Measurements from ENCODE around the gene CXorf49B. TPM values are rescaled to one million over a fixed set of nuclear protein-coding genes. Genes with fewer than 3 reads are reported as not detected.
"Not testable (repeated sequence)": the region's sequence is repeated elsewhere in the genome, so short reads cannot be mapped to it uniquely, and the experiment has no call there.

The CXorf49B gene
- total RNA-seq, 1 experiment from 2014 or later = not detected

- H3K4me1 ChIP-seq; H3K4me3 ChIP-seq (ENCODE audit: low read depth, low read length); H3K4me3 Mint-ChIP-seq (ENCODE audit: unreplicated experiment); CTCF ChIA-PET; DNase-seq; H3K9me3 ChIP-seq; H3K36me3 ChIP-seq (ENCODE audit: control insufficient read depth, insufficient read depth, low read length); H3K4me1 Mint-ChIP-seq (ENCODE audit: low read depth, unreplicated experiment); H3K27ac Mint-ChIP-seq (ENCODE audit: unreplicated experiment); intact Hi-C loops (cut with micrococcal nuclease; ENCODE audit: unreplicated experiment); H3K9me3 Mint-ChIP-seq (ENCODE audit: unreplicated experiment); POLR2A ChIA-PET; H3K27me3 ChIP-seq (replicated peaks; ENCODE audit: control insufficient read depth, insufficient read depth, low read length); BruUV-seq (replicated peaks); H3K27me3 Mint-ChIP-seq (ENCODE audit: insufficient read depth, unreplicated experiment); H3K36me3 Mint-ChIP-seq (ENCODE audit: insufficient read depth, unreplicated experiment): not testable (repeated sequence)
Measured at GRCh38 chrX:71783569-71784347, 20.6 kb downstream of the CXorf49B start.

GRCh38 chrX:71784348-71784983, 21.3 kb downstream of the CXorf49B start:
- H3K27me3 ChIP-seq (replicated peaks; ENCODE audit: control insufficient read depth, insufficient read depth, low read length); CTCF ChIA-PET; H3K4me3 Mint-ChIP-seq (ENCODE audit: unreplicated experiment); BruUV-seq (replicated peaks); H3K27ac Mint-ChIP-seq (ENCODE audit: unreplicated experiment); H3K4me3 ChIP-seq (ENCODE audit: low read depth, low read length); H3K27me3 Mint-ChIP-seq (ENCODE audit: insufficient read depth, unreplicated experiment); H3K4me1 ChIP-seq; H3K9me3 ChIP-seq; H3K36me3 Mint-ChIP-seq (ENCODE audit: insufficient read depth, unreplicated experiment); H3K4me1 Mint-ChIP-seq (ENCODE audit: low read depth, unreplicated experiment); DNase-seq; H3K9me3 Mint-ChIP-seq (ENCODE audit: unreplicated experiment); intact Hi-C loops (cut with micrococcal nuclease; ENCODE audit: unreplicated experiment); POLR2A ChIA-PET; H3K36me3 ChIP-seq (ENCODE audit: control insufficient read depth, insufficient read depth, low read length): not testable (repeated sequence)

GRCh38 chrX:71806450-71806849, 43.3 kb downstream of the CXorf49B start:
- BruUV-seq (replicated peaks); H3K4me1 ChIP-seq; H3K27me3 Mint-ChIP-seq (ENCODE audit: insufficient read depth, unreplicated experiment); H3K9me3 ChIP-seq; DNase-seq; H3K27ac Mint-ChIP-seq (ENCODE audit: unreplicated experiment); intact Hi-C loops (cut with micrococcal nuclease; ENCODE audit: unreplicated experiment); H3K27me3 ChIP-seq (replicated peaks; ENCODE audit: control insufficient read depth, insufficient read depth, low read length); H3K36me3 ChIP-seq (ENCODE audit: control insufficient read depth, insufficient read depth, low read length); POLR2A ChIA-PET; CTCF ChIA-PET; H3K4me3 ChIP-seq (ENCODE audit: low read depth, low read length); H3K36me3 Mint-ChIP-seq (ENCODE audit: insufficient read depth, unreplicated experiment); H3K9me3 Mint-ChIP-seq (ENCODE audit: unreplicated experiment); H3K4me1 Mint-ChIP-seq (ENCODE audit: low read depth, unreplicated experiment); H3K4me3 Mint-ChIP-seq (ENCODE audit: unreplicated experiment): not testable (repeated sequence)

- CTCF ChIA-PET = no interaction called here
- Mint-ChIP-seq H3K27ac (ENCODE audit: unreplicated experiment) (no peak overlapping the region), H3K36me3 (ENCODE audit: insufficient read depth, unreplicated experiment) (no peaks in the 10 kb centered on the region), H3K4me1 (ENCODE audit: low read depth, unreplicated experiment) (no peaks in the 10 kb centered on the region), H3K27me3 (ENCODE audit: insufficient read depth, unreplicated experiment) (no peaks in the 10 kb centered on the region), H3K4me3 (ENCODE audit: unreplicated experiment) (no peak overlapping the region), H3K9me3 (ENCODE audit: unreplicated experiment) (no peaks in the 10 kb centered on the region)
- no peak for DNase-seq
- POLR2A ChIA-PET = no interaction called here
- intact Hi-C loops (cut with micrococcal nuclease; ENCODE audit: unreplicated experiment) = no loop called here
- Histone ChIP-seq H3K36me3 (ENCODE audit: control insufficient read depth, insufficient read depth, low read length) (no peaks in the 10 kb centered on the region), H3K9me3 (no peaks in the 10 kb centered on the region), H3K27me3 (replicated peaks; ENCODE audit: control insufficient read depth, insufficient read depth, low read length) (no peaks in the 10 kb centered on the region), H3K4me1 (no peaks in the 10 kb centered on the region), H3K4me3 (ENCODE audit: low read depth, low read length) (no peak overlapping the region)
- no TSS peak for BruUV-seq (replicated peaks)
- TF ChIP-seq CTCF (IDR thresholded peaks at IDR 0.05; ENCODE audit: insufficient read depth in 1 of 2, low read depth in 1 of 2, low read length in 1 of 2, severe bottlenecking in 1 of 2, unreplicated experiment in 1 of 2) = no peak
Measured at GRCh38 chrX:71809886-71810285, 46.7 kb downstream of the CXorf49B start.
